Keratinocyte (primary cell): ENCODE measurements around the gene CCT7.

ENCODE experiments used
- EZH2 ChIP-seq: IDR thresholded peaks from one replicate; pipeline ENCODE4 v1.6.1; 2012; ENCODE audit warnings: inconsistent platforms, mild to moderate bottlenecking, low read length, moderate library complexity
- TF ChIP-seq, protein P1 (sequence below), 3 experiments: IDR thresholded peaks in 1 of 3; conservative IDR thresholded peaks in 1 of 3; optimal IDR thresholded peaks in 1 of 3; 2 replicates in 2 of 3; 3 replicates in 1 of 3; pipeline versions ENCODE3 to v1.5.1; 2011; ENCODE audit warnings: low read length in 3 of 3, mild to moderate bottlenecking in 3 of 3, moderate library complexity in 2 of 3, control low read depth in 1 of 3, inconsistent platforms in 1 of 3; ENCODE audit not compliant: insufficient read depth in 2 of 3; ENCODE audit errors: extremely low read depth in 1 of 3

GRCh38 chr2:73205611-73206010 lies 28.5 kb upstream of the CCT7 start:
- TF ChIP-seq, protein P1, sequence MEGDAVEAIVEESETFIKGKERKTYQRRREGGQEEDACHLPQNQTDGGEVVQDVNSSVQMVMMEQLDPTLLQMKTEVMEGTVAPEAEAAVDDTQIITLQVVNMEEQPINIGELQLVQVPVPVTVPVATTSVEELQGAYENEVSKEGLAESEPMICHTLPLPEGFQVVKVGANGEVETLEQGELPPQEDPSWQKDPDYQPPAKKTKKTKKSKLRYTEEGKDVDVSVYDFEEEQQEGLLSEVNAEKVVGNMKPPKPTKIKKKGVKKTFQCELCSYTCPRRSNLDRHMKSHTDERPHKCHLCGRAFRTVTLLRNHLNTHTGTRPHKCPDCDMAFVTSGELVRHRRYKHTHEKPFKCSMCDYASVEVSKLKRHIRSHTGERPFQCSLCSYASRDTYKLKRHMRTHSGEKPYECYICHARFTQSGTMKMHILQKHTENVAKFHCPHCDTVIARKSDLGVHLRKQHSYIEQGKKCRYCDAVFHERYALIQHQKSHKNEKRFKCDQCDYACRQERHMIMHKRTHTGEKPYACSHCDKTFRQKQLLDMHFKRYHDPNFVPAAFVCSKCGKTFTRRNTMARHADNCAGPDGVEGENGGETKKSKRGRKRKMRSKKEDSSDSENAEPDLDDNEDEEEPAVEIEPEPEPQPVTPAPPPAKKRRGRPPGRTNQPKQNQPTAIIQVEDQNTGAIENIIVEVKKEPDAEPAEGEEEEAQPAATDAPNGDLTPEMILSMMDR (optimal IDR thresholded peaks at IDR 0.05 in 1 of 3, IDR thresholded peaks at IDR 0.05 in 1 of 3, conservative IDR thresholded peaks at IDR 0.05 in 1 of 3; ENCODE audit: extremely low read depth in 1 of 3, insufficient read depth in 2 of 3, low read length in 3 of 3) = no peak
- TF ChIP-seq EZH2 = no peak
